Suprapubic skin (tissue), 4 donors: Measurements from ENCODE around the gene CBLIF. TPM values are rescaled to one million over a fixed set of nuclear protein-coding genes. Genes with fewer than 3 reads are reported as not detected.
"Not testable (repeated sequence)": the region's sequence is repeated elsewhere in the genome, so short reads cannot be mapped to it uniquely, and the experiment has no call there.

Source experiments
- DNase-seq, 2 donors: peaks; one replicate each; pipeline ENCODE4 v3.0.0-alpha.2; 2019; ENCODE audit warnings: low spot score in 2 of 2
- H3K27ac ChIP-seq: fragments of 200-600 bp; sonication (generic); one replicate; pipeline ENCODE4 v1.5.1; 2019
- H3K27me3 ChIP-seq: fragments of 200-600 bp; sonication (generic); one replicate; pipeline ENCODE4 v1.5.1; 2019
- H3K36me3 ChIP-seq: fragments of 200-600 bp; sonication (generic); one replicate; pipeline ENCODE4 v1.5.1; 2019
- H3K4me1 ChIP-seq: fragments of 200-600 bp; sonication (generic); one replicate; pipeline ENCODE4 v1.5.1; 2019
- H3K4me3 ChIP-seq: fragments of 200-600 bp; sonication (generic); one replicate; pipeline ENCODE4 v1.5.1; 2019; ENCODE audit warnings: mild to moderate bottlenecking
- H3K9me3 ChIP-seq: fragments of 200-600 bp; sonication (generic); one replicate; pipeline ENCODE4 v1.5.1; 2019
- CTCF ChIP-seq, 2 donors: fragments of 200-600 bp in 1 of 2; fragments of 450-650 bp in 1 of 2; sonication (generic) in 1 of 2; IDR thresholded peaks; one replicate each; pipeline ENCODE4 v1.5.1; 2016 to 2019; ENCODE audit warnings: antibody characterized with exemption in 2 of 2, mild to moderate bottlenecking in 1 of 2, moderate library complexity in 1 of 2
- EP300 ChIP-seq: sonication (generic); formaldehyde crosslinking; IDR thresholded peaks from one replicate; pipeline ENCODE4 v1.6.1; 2017; ENCODE audit warnings: antibody characterized with exemption
- POLR2A ChIP-seq, 2 donors: fragments of 450-650 bp; IDR thresholded peaks; one replicate each; pipeline ENCODE4 v1.6.1; 2017; ENCODE audit warnings: antibody characterized with exemption in 2 of 2, mild to moderate bottlenecking in 2 of 2, moderate library complexity in 2 of 2
- POLR2AphosphoS5 ChIP-seq, 3 donors: sonication (generic); formaldehyde crosslinking; IDR thresholded peaks; one replicate each; pipeline ENCODE4 v1.6.1; 2017; ENCODE audit warnings: antibody characterized with exemption in 3 of 3
- WGBS: methylation state at CpG from one replicate; pipeline ENCODE4 v1.1.5; 2018; 5-methylcytosine and 5-hydroxymethylcytosine counted together
- total RNA-seq, 4 donors: library from RNA; depleted of rRNA; stranded (reverse); fragments of >200 nt; gene quantifications; one replicate each; pipeline ENCODE4 v1.1.0, GENCODE V29; 2016

CBLIF gene
- total RNA-seq, 4 donors from 2014 or later = not detected

- 85% methylated on average over 3 of the region's 3 CpGs for WGBS
- no peak for DNase-seq
- no peak overlapping the region for H3K4me3 ChIP-seq
- no peaks in the 10 kb centered on the region for H3K36me3 ChIP-seq
- H3K9me3 ChIP-seq = no peaks in the 10 kb centered on the region
- H3K27ac ChIP-seq = no peak overlapping the region
- no peaks in the 10 kb centered on the region for H3K4me1 ChIP-seq
- no peaks in the 10 kb centered on the region for H3K27me3 ChIP-seq
- TF ChIP-seq CTCF (IDR thresholded peaks at IDR 0.05) (no peak), POLR2A (IDR thresholded peaks at IDR 0.05) (no peak), POLR2AphosphoS5 (IDR thresholded peaks at IDR 0.05) (no peak), EP300 (no peak)
These were observed 15.9 kb downstream of the CBLIF start for GRCh38 chr11:59829358-59829757.

GRCh38 chr11:59822989-59823566 lies 22.2 kb downstream of the CBLIF start:
- Histone ChIP-seq H3K4me1 (no peaks in the 10 kb centered on the region), H3K27ac (no peak overlapping the region), H3K4me3 (no peak overlapping the region), H3K36me3 (no peaks in the 10 kb centered on the region), H3K27me3 (no peaks in the 10 kb centered on the region), H3K9me3 (no peaks in the 10 kb centered on the region)
- no peak for DNase-seq
- 19% methylated on average over 9 of the region's 9 CpGs for WGBS
- TF ChIP-seq POLR2AphosphoS5 (IDR thresholded peaks at IDR 0.05) (no peak), CTCF (IDR thresholded peaks at IDR 0.05) (peak; percentile 30 to 33)

- no peaks in the 10 kb centered on the region for H3K9me3 ChIP-seq
- no peaks in the 10 kb centered on the region for H3K4me1 ChIP-seq
- no peak overlapping the region for H3K27ac ChIP-seq
- no peak overlapping the region for H3K4me3 ChIP-seq
- H3K36me3 ChIP-seq = no peaks in the 10 kb centered on the region
- TF ChIP-seq POLR2AphosphoS5 (IDR thresholded peaks at IDR 0.05) (no peak), EP300 (no peak), POLR2A (IDR thresholded peaks at IDR 0.05) (no peak), CTCF (IDR thresholded peaks at IDR 0.05) (no peak)
- WGBS = 74% methylated on average over 4 of the region's 4 CpGs
- DNase-seq = no peak
- H3K27me3 ChIP-seq = no peaks in the 10 kb centered on the region
These were observed 26.7 kb downstream of the CBLIF start for GRCh38 chr11:59818572-59818971.

- not testable (repeated sequence) for H3K27ac ChIP-seq, H3K27me3 ChIP-seq, H3K9me3 ChIP-seq, H3K36me3 ChIP-seq, H3K4me1 ChIP-seq, H3K4me3 ChIP-seq, DNase-seq
- WGBS = 80% methylated on average over 1 of the region's 1 CpG
These were observed 28.9 kb downstream of the CBLIF start for GRCh38 chr11:59816434-59816833.

GRCh38 chr11:59815754-59816153 lies 29.5 kb downstream of the CBLIF start:
- H3K9me3 ChIP-seq = no peaks in the 10 kb centered on the region
- WGBS = 79% methylated on average over 1 of the region's 1 CpG
- H3K4me3 ChIP-seq = no peak overlapping the region
- H3K4me1 ChIP-seq = peaks cover 5% of the 10 kb centered on the region
- no peak for TF ChIP-seq POLR2AphosphoS5 (IDR thresholded peaks at IDR 0.05)
- no peak for TF ChIP-seq POLR2A (IDR thresholded peaks at IDR 0.05)
- no peak for TF ChIP-seq CTCF (IDR thresholded peaks at IDR 0.05)
- no peak for TF ChIP-seq EP300
- H3K36me3 ChIP-seq = no peaks in the 10 kb centered on the region
- DNase-seq = no peak
- H3K27ac ChIP-seq = no peak overlapping the region
- H3K27me3 ChIP-seq = no peaks in the 10 kb centered on the region

- Histone ChIP-seq H3K4me3 (no peak overlapping the region), H3K27me3 (no peaks in the 10 kb centered on the region), H3K36me3 (no peaks in the 10 kb centered on the region), H3K9me3 (no peaks in the 10 kb centered on the region), H3K4me1 (peaks cover 18% of the 10 kb centered on the region), H3K27ac (no peak overlapping the region)
- 57% methylated on average over 1 of the region's 1 CpG for WGBS
- DNase-seq = no peak
- TF ChIP-seq POLR2A (IDR thresholded peaks at IDR 0.05) = no peak
- TF ChIP-seq EP300 = no peak
- no peak for TF ChIP-seq POLR2AphosphoS5 (IDR thresholded peaks at IDR 0.05)
- TF ChIP-seq CTCF (IDR thresholded peaks at IDR 0.05) = no peak
These were observed 31.3 kb downstream of the CBLIF start for GRCh38 chr11:59814021-59814420.
